Measurements from ENCODE around the gene METTL3. TPM values are rescaled to one million over a fixed set of nuclear protein-coding genes. Genes with fewer than 3 reads are reported as not detected.

METTL3 gene
- total and polyA plus RNA-seq, 2 donors (not counting 1 experiment from before 2014, with no cell fraction given): 39.2 to 59.9 TPM

DNA sequence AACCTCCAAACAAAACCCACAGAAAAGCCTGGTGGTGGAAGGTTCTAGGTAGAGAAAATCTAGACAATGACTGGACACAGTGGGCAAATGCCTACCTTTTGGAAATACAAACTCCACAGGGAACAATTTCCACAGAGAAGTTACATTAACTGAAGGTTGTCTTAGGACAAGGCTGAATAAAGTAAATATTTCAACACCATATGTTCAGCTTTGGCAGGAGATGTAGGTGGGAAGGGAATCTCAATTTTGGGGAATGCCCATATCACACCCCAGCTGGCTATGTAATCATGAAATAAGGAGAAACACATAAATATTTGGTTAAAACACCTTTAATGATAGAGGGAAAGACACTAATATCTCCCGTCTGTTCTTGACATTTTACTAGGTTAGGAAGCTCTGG is 9.6 kb upstream of the METTL3 start:
- Histone ChIP-seq H3K9me3 (ENCODE audit: control insufficient read depth, insufficient read depth, low read depth, low read length) (no peaks in the 10 kb centered on the region), H3K4me1 (ENCODE audit: control insufficient read depth, extremely low read depth, insufficient read depth, low read length) (no peaks in the 10 kb centered on the region), H3K9ac (ENCODE audit: insufficient read depth, low read length) (no peak overlapping the region), H3K36me3 (ENCODE audit: control insufficient read depth, insufficient read depth, low read length) (no peaks in the 10 kb centered on the region), H2AFZ (ENCODE audit: low read length) (no peak overlapping the region), H4K20me1 (ENCODE audit: control insufficient read depth, extremely low read depth, insufficient read depth, low read length) (no peaks in the 10 kb centered on the region), H3K27me3 (ENCODE audit: control insufficient read depth, insufficient read depth, low read length) (no peaks in the 10 kb centered on the region), H3K79me2 (ENCODE audit: control insufficient read depth, insufficient read depth, low read length) (no peaks in the 10 kb centered on the region), H3K27ac (ENCODE audit: insufficient read depth, low read length) (no peak overlapping the region), H3K4me3 (replicated peaks in 1 of 4; ENCODE audit: control extremely low read depth in 1 of 4, insufficient read depth in 1 of 4, low read depth in 3 of 4, low read length in 4 of 4) (no peak overlapping the region), H3K4me2 (ENCODE audit: extremely low read depth, insufficient read depth, low read length) (no peak overlapping the region)
- TF ChIP-seq EZH2 (IDR thresholded peaks at IDR 0.05; ENCODE audit: low read length, missing control alignments): no peak
- TF ChIP-seq, protein P1, sequence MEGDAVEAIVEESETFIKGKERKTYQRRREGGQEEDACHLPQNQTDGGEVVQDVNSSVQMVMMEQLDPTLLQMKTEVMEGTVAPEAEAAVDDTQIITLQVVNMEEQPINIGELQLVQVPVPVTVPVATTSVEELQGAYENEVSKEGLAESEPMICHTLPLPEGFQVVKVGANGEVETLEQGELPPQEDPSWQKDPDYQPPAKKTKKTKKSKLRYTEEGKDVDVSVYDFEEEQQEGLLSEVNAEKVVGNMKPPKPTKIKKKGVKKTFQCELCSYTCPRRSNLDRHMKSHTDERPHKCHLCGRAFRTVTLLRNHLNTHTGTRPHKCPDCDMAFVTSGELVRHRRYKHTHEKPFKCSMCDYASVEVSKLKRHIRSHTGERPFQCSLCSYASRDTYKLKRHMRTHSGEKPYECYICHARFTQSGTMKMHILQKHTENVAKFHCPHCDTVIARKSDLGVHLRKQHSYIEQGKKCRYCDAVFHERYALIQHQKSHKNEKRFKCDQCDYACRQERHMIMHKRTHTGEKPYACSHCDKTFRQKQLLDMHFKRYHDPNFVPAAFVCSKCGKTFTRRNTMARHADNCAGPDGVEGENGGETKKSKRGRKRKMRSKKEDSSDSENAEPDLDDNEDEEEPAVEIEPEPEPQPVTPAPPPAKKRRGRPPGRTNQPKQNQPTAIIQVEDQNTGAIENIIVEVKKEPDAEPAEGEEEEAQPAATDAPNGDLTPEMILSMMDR (conservative IDR thresholded peaks at IDR 0.05 in 1 of 2, IDR thresholded peaks at IDR 0.05 in 1 of 2; ENCODE audit: low read depth in 1 of 2, low read length in 2 of 2): no peak
- DNase-seq (ENCODE audit: low read depth in 2 of 2): no peak

DNA sequence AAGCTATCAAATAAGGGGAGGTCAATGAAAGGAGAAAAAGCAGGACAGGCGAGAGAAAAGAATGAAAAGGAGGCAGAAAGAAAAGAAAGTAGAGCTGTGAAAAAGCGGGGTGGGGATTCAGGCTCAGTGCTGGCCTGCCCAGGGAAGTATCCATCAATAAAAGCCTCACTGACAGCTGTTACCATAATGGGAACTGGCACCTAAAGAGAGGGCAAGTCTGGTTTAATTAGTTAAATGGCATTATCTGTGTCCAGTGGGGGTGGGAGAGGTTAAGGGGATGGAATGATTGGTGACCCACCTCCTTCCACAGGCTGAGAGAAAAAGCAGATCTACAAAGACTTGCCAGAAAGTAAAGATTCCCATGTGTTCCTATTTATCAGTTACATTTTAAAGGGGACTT is 7.6 kb upstream of the METTL3 start:
- no peaks in the 10 kb centered on the region for H4K20me1 ChIP-seq (ENCODE audit: control insufficient read depth, extremely low read depth, insufficient read depth, low read length)
- H3K27me3 ChIP-seq (ENCODE audit: control insufficient read depth, insufficient read depth, low read length): no peaks in the 10 kb centered on the region
- no peaks in the 10 kb centered on the region for H3K4me1 ChIP-seq (ENCODE audit: control insufficient read depth, extremely low read depth, insufficient read depth, low read length)
- H3K4me3 ChIP-seq (replicated peaks in 1 of 4; ENCODE audit: control extremely low read depth in 1 of 4, insufficient read depth in 1 of 4, low read depth in 3 of 4, low read length in 4 of 4): no peak overlapping the region
- no peak overlapping the region for H3K27ac ChIP-seq (ENCODE audit: insufficient read depth, low read length)
- TF ChIP-seq, protein P1 (conservative IDR thresholded peaks at IDR 0.05 in 1 of 2, IDR thresholded peaks at IDR 0.05 in 1 of 2; ENCODE audit: low read depth in 1 of 2, low read length in 2 of 2): no peak
- TF ChIP-seq EZH2 (IDR thresholded peaks at IDR 0.05; ENCODE audit: low read length, missing control alignments): no peak
- no peak for DNase-seq (ENCODE audit: low read depth in 2 of 2)
- no peak overlapping the region for H2AFZ ChIP-seq (ENCODE audit: low read length)
- no peaks in the 10 kb centered on the region for H3K9me3 ChIP-seq (ENCODE audit: control insufficient read depth, insufficient read depth, low read depth, low read length)
- H3K4me2 ChIP-seq (ENCODE audit: extremely low read depth, insufficient read depth, low read length): no peak overlapping the region
- H3K9ac ChIP-seq (ENCODE audit: insufficient read depth, low read length): no peak overlapping the region
- no peaks in the 10 kb centered on the region for H3K36me3 ChIP-seq (ENCODE audit: control insufficient read depth, insufficient read depth, low read length)
- H3K79me2 ChIP-seq (ENCODE audit: control insufficient read depth, insufficient read depth, low read length): no peaks in the 10 kb centered on the region

GRCh38 chr14:21514341-21514740 is 3.2 kb upstream of the METTL3 start:
- H4K20me1 ChIP-seq (ENCODE audit: control insufficient read depth, extremely low read depth, insufficient read depth, low read length): no peaks in the 10 kb centered on the region
- H3K27ac ChIP-seq (ENCODE audit: insufficient read depth, low read length): no peak overlapping the region
- H3K9me3 ChIP-seq (ENCODE audit: control insufficient read depth, insufficient read depth, low read depth, low read length): no peaks in the 10 kb centered on the region
- H2AFZ ChIP-seq (ENCODE audit: low read length): no peak overlapping the region
- H3K9ac ChIP-seq (ENCODE audit: insufficient read depth, low read length): no peak overlapping the region
- H3K4me2 ChIP-seq (ENCODE audit: extremely low read depth, insufficient read depth, low read length): no peak overlapping the region
- no peaks in the 10 kb centered on the region for H3K27me3 ChIP-seq (ENCODE audit: control insufficient read depth, insufficient read depth, low read length)
- H3K79me2 ChIP-seq (ENCODE audit: control insufficient read depth, insufficient read depth, low read length): peaks cover 17% of the 10 kb centered on the region
- TF ChIP-seq EZH2 (IDR thresholded peaks at IDR 0.05; ENCODE audit: low read length, missing control alignments): no peak
- TF ChIP-seq, protein P1 (conservative IDR thresholded peaks at IDR 0.05 in 1 of 2, IDR thresholded peaks at IDR 0.05 in 1 of 2; ENCODE audit: low read depth in 1 of 2, low read length in 2 of 2): no peak
- H3K4me3 ChIP-seq (replicated peaks in 1 of 4; ENCODE audit: control extremely low read depth in 1 of 4, insufficient read depth in 1 of 4, low read depth in 3 of 4, low read length in 4 of 4): no peak overlapping the region
- no peaks in the 10 kb centered on the region for H3K36me3 ChIP-seq (ENCODE audit: control insufficient read depth, insufficient read depth, low read length)
- H3K4me1 ChIP-seq (ENCODE audit: control insufficient read depth, extremely low read depth, insufficient read depth, low read length): peaks cover 2% of the 10 kb centered on the region
- DNase-seq (ENCODE audit: low read depth in 2 of 2): no peak
